Astrocyte (in vitro differentiated cells and primary cell): ENCODE data around the gene COL18A1.

Experiments used
- CTCF ChIP-seq: IDR thresholded peaks from 2 replicates; pipeline ENCODE4 v1.5.1; 2011; ENCODE audit warnings: low read depth, mild to moderate bottlenecking, inconsistent platforms, low read length, moderate library complexity; ENCODE audit not compliant: insufficient read depth
- EZH2 ChIP-seq: IDR thresholded peaks from 2 replicates; pipeline ENCODE4 v1.6.1; 2012; ENCODE audit warnings: mild to moderate bottlenecking, low read length, inconsistent platforms; ENCODE audit not compliant: insufficient read depth

GRCh38 chr21:45515241-45516061 lies 110.5 kb downstream of the COL18A1 start:
- TF ChIP-seq CTCF (no peak), EZH2 (no peak)
